Panc1 (cell line): Measurements from ENCODE around the gene DNAJC2.

Experiments
- CTCF ChIP-seq: fragments of 450-650 bp; IDR thresholded peaks from 2 replicates; pipeline ENCODE4 v1.5.1; 2017; ENCODE audit warnings: mild to moderate bottlenecking
- REST ChIP-seq, 2 experiments: IDR thresholded peaks; 2 replicates each; pipeline ENCODE4 v1.6.1; 2011 to 2012; ENCODE audit warnings: low read depth in 2 of 2, control low read depth in 1 of 2, low read length in 1 of 2, mild to moderate bottlenecking in 1 of 2, moderate library complexity in 1 of 2; ENCODE audit not compliant: insufficient read depth in 1 of 2
- SIN3A ChIP-seq: IDR thresholded peaks from 2 replicates; pipeline ENCODE4 v1.6.1; 2012; ENCODE audit warnings: low read depth, mild to moderate bottlenecking, low read length, moderate library complexity, borderline replicate concordance; ENCODE audit not compliant: insufficient read depth
- TCF7L2 ChIP-seq: IDR thresholded peaks from 2 replicates; pipeline ENCODE4 v1.6.1; 2011; ENCODE audit warnings: mild to moderate bottlenecking, low read depth, low read length, inconsistent platforms

- no peak for TF ChIP-seq CTCF
- TF ChIP-seq REST (IDR thresholded peaks at IDR 0.05; ENCODE audit: insufficient read depth in 1 of 2, low read depth in 2 of 2, low read length in 1 of 2), result no peak
- TF ChIP-seq SIN3A, result no peak
- no peak for TF ChIP-seq TCF7L2
These were observed 37.5 kb upstream of the DNAJC2 start for GRCh38 chr7:103382032-103382402.
